ENCODE results near the gene CDK6.

- TF ChIP-seq EP300 (IDR thresholded peaks at IDR 0.05; ENCODE audit: low read depth): no peak
- no peak for TF ChIP-seq CTCF (IDR thresholded peaks at IDR 0.05)
Observed at GRCh38 chr7:92784935-92785334, 51.4 kb downstream of the CDK6 start.

Data from transverse colon (tissue), 3 donors.